HepG2 (cell line): ENCODE data around the gene TMEM9B. TPM values are rescaled to one million over a fixed set of nuclear protein-coding genes. Genes with fewer than 3 reads are reported as not detected.

Experiments
- BRCA1 ChIP-seq: sonication (generic); formaldehyde crosslinking; IDR thresholded peaks from 2 replicates; pipeline ENCODE4 v1.4.0; 2020; ENCODE audit warnings: missing genetic modification reagents
- CTCF ChIP-seq: sonication (generic); formaldehyde crosslinking; IDR thresholded peaks from 2 replicates; pipeline ENCODE4 v1.5.0; 2020; ENCODE audit warnings: mild to moderate bottlenecking, missing genetic modification reagents, moderate library complexity
- GZF1 ChIP-seq: sonication (generic); formaldehyde crosslinking; IDR thresholded peaks from 2 replicates; pipeline ENCODE4 v1.5.1; 2020; ENCODE audit warnings: mild to moderate bottlenecking, missing genetic modification reagents
- IRF9 ChIP-seq: sonication (generic); formaldehyde crosslinking; IDR thresholded peaks from 2 replicates; pipeline ENCODE4 v1.8.0; 2022; ENCODE audit warnings: missing genetic modification reagents, mild to moderate bottlenecking, borderline replicate concordance
- MAZ ChIP-seq, 2 experiments: sonication (generic) in 1 of 2; formaldehyde crosslinking in 1 of 2; IDR thresholded peaks; 2 replicates each; pipeline versions ENCODE4 v1.5.0 to v1.6.1; 2012 to 2020; ENCODE audit warnings: low read depth in 2 of 2, mild to moderate bottlenecking in 2 of 2, borderline replicate concordance in 1 of 2, improper control_type of control experiment in 1 of 2, low read length in 1 of 2, missing genetic modification reagents in 1 of 2, moderate library complexity in 1 of 2
- MTERF4 ChIP-seq: sonication (generic); formaldehyde crosslinking; IDR thresholded peaks from 2 replicates; pipeline ENCODE4 v1.8.0; 2023; ENCODE audit warnings: mild to moderate bottlenecking, missing genetic modification reagents
- SALL1 ChIP-seq: sonication (generic); formaldehyde crosslinking; IDR thresholded peaks from 2 replicates; pipeline ENCODE4 v1.8.0; 2022; ENCODE audit warnings: mild to moderate bottlenecking, missing genetic modification reagents
- SNRNP70 ChIP-seq: fragments of 200-400 bp; formaldehyde crosslinking; IDR thresholded peaks from 2 replicates; pipeline ENCODE4 v1.6.1; 2017; ENCODE audit warnings: mild to moderate bottlenecking, low read depth, low read length, moderate library complexity
- ZNF207 ChIP-seq: fragments of 450-650 bp; IDR thresholded peaks from 2 replicates; pipeline ENCODE4 v1.6.1; 2016; ENCODE audit warnings: antibody characterized with exemption, borderline replicate concordance
- ZNF276 ChIP-seq: sonication (generic); formaldehyde crosslinking; IDR thresholded peaks from 2 replicates; pipeline ENCODE4 v1.4.0; 2020; ENCODE audit warnings: mild to moderate bottlenecking, low read depth, missing genetic modification reagents
- ZSCAN31 ChIP-seq: sonication (generic); formaldehyde crosslinking; IDR thresholded peaks from 2 replicates; pipeline ENCODE4 v1.5.0; 2020; ENCODE audit warnings: low read depth, mild to moderate bottlenecking, missing genetic modification reagents
- polyA plus RNA-seq, 8 experiments: library from polyadenylated mRNA; depleted of rRNA in 3 of 8; stranded (reverse) in 7 of 8; unstranded in 1 of 8; fragments of >200 nt; fragmentation: Illumina TruSeq in 4 of 8; extraction: Trizol in 4 of 8; gene quantifications; 2 replicates each; pipeline versions ENCODE4 v1.2.1 to v1.2.3, GENCODE V29; 2011 to 2016; ENCODE audit warnings: low read depth in 4 of 8, missing spikeins in 1 of 8, mixed read lengths in 1 of 8; ENCODE audit not compliant: insufficient read depth in 1 of 8
- total RNA-seq, 5 experiments: library from RNA; depleted of rRNA; stranded (reverse); fragments of >200 nt; fragmentation: Illumina TruSeq; extraction: Trizol; gene quantifications; 2 replicates each; pipeline ENCODE4 v1.2.3, GENCODE V29; 2016; ENCODE audit warnings: low read depth in 1 of 5

TMEM9B gene
- total and polyA plus RNA-seq, 2 of the 13 experiments (the other 11 are each of a cell fraction or from before 2014, with no cell fraction given), result 12.4 to 20.8 TPM

- TF ChIP-seq ZNF276, result no peak
- peak; percentile 10; the same call in 1 of the 2 replicates for TF ChIP-seq CTCF (CRISPR knock-in tag)
- peak; percentile 69 for TF ChIP-seq SALL1
- TF ChIP-seq ZSCAN31, result 0 out of 2 replicates have a peak, but pooled peaks have one; percentile 32
- TF ChIP-seq ZNF207, result no peak
- 0 out of 2 replicates have a peak, but pooled peaks have one; percentile 58 for TF ChIP-seq GZF1
- TF ChIP-seq MTERF4 (CRISPR knock-in tag), result 0 out of 2 replicates have a peak, but pooled peaks have one; percentile 13
- no peak for TF ChIP-seq BRCA1
- TF ChIP-seq IRF9 (CRISPR knock-in tag), result no peak
- TF ChIP-seq MAZ (IDR thresholded peaks at IDR 0.05; ENCODE audit: borderline replicate concordance, low read depth, low read length), result 0 out of 2 replicates have a peak, but pooled peaks have one; percentile 40
- no peak; the same call in 1 of the 2 replicates for TF ChIP-seq MAZ (CRISPR knock-in tag; IDR thresholded peaks at IDR 0.05; ENCODE audit: low read depth)
- TF ChIP-seq SNRNP70, result no peak
- TF ChIP-seq, all 625 proteins: peak for 161
These were observed 53.0 kb downstream of the TMEM9B start, which contains the start of gene AKIP1 (continued) for GRCh38 chr11:8911029-8911823.
